Stimulated activated CD8-positive, alpha-beta memory T cell treated with anti-CD3 and anti-CD28 coated beads, Interleukin-15, amount 100 ng/mL, for 4 hours (primary cell): ENCODE measurements around the gene DRAXIN.

Experiments
- DNase-seq, 2 donors: peaks; one replicate each; pipeline ENCODE4 v3.0.0-alpha.2; 2020; ENCODE audit warnings: low read depth in 2 of 2

The DRAXIN gene

GRCh38 chr1:11657654-11658053, 33.9 kb upstream of the DRAXIN start:
- no peak for DNase-seq

GRCh38 chr1:11658542-11658941, 33.0 kb upstream of the DRAXIN start:
- DNase-seq = no peak

GRCh38 chr1:11659748-11660147, 31.8 kb upstream of the DRAXIN start:
- no peak for DNase-seq

- no peak for DNase-seq
Observed at GRCh38 chr1:11661103-11661502, 30.4 kb upstream of the DRAXIN start.

- peak; percentile 51 to 52 for DNase-seq
Observed at GRCh38 chr1:11664336-11665065, 27.0 kb upstream of the DRAXIN start.

- no peak for DNase-seq
Observed at GRCh38 chr1:11668516-11668915, 23.0 kb upstream of the DRAXIN start.

GRCh38 chr1:11670747-11671146, 20.8 kb upstream of the DRAXIN start:
- no peak for DNase-seq

GRCh38 chr1:11671205-11671543, 20.3 kb upstream of the DRAXIN start:
- DNase-seq = no peak

GRCh38 chr1:11671544-11672286, 19.8 kb upstream of the DRAXIN start:
- no peak for DNase-seq

- DNase-seq = no peak
Observed at GRCh38 chr1:11673089-11673769, 18.3 kb upstream of the DRAXIN start.

GRCh38 chr1:11674488-11674887, 17.0 kb upstream of the DRAXIN start:
- DNase-seq = no peak

- no peak for DNase-seq
Observed at GRCh38 chr1:11675325-11675724, 16.2 kb upstream of the DRAXIN start.

GRCh38 chr1:11676386-11677103, 15.0 kb upstream of the DRAXIN start:
- no peak for DNase-seq

GRCh38 chr1:11678442-11678841, 13.1 kb upstream of the DRAXIN start:
- DNase-seq = no peak

GRCh38 chr1:11680270-11681070, 11.0 kb upstream of the DRAXIN start:
- DNase-seq = no peak

- peak; percentile 76 to 81 for DNase-seq
Observed at GRCh38 chr1:11681071-11681771, 10.3 kb upstream of the DRAXIN start, which contains the start of gene MAD2L2. MAD2L2 (minus strand) TSS chr1:11681148; CDS start chr1:11680601, 547 bp downstream.

- DNase-seq = no peak
Observed at GRCh38 chr1:11682287-11682771, 9.2 kb upstream of the DRAXIN start.

GRCh38 chr1:11682799-11683198, 8.7 kb upstream of the DRAXIN start:
- no peak for DNase-seq

GRCh38 chr1:11684070-11684469, 7.4 kb upstream of the DRAXIN start:
- no peak for DNase-seq

GRCh38 chr1:11685210-11685752, 6.2 kb upstream of the DRAXIN start:
- no peak for DNase-seq
